Muscle of back (tissue), 11 donors: ENCODE measurements around the gene SERPINB5. TPM values are rescaled to one million over a fixed set of nuclear protein-coding genes. Genes with fewer than 3 reads are reported as not detected.

Experiments
- DNase-seq, 3 donors: peaks; one replicate each; pipeline versions ENCODE4 v3.0.0 to v3.0.0-alpha.2; 2013
- polyA plus RNA-seq, 10 donors: library from polyadenylated mRNA; unstranded; fragments of 120-200 nt; gene quantifications; one replicate each; pipeline ENCODE4 v1.2.1, GENCODE V29; 2013; ENCODE audit not compliant: insufficient read length in 10 of 10

Gene SERPINB5
- polyA plus RNA-seq, 10 donors = 5.6 to 9.8 TPM; not detected in 8

GRCh38 chr18:63467699-63468098 lies 9.1 kb upstream of the SERPINB5 start:
- DNase-seq = no peak

DNA sequence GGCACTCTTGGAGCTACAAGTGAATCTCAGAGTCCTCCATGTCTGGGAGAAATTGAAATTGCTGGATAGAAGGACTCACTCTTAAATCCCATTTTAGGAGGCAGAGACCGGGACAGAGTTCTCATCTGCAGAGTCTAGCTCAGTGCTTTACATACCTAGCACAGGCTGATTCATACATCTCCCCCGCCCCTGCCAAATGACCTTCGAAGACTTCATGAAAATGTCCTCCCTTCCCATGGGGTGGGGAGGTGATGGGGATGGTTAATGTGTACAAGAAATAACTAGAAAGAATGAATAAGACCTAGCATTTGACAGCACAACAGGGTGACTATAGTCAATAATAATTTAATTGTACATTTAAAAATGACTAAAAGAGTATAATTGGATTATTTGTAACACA lies 8.2 kb upstream of the SERPINB5 start:
- no peak for DNase-seq

DNA sequence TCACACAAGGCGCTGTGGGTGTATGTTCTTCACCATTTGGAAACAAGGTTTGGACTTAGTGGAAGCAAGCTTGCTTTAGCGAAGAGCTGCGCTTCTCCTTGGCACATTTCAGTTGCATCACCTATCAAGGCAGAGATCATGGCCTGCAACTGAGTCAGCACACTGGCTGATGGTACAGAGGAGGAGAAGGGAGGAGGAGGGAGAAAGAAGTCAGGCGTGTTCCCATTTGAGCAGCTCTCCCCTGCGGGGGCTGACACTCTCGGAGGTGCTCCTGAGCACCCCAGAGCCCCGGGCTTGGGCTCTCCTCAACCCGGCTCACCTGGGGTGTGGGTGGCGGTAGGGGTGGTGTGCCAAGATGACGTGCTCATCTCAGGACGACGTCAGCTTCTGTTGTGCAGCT lies 6.0 kb upstream of the SERPINB5 start:
- DNase-seq = no peak

GRCh38 chr18:63472380-63472779 lies 4.4 kb upstream of the SERPINB5 start:
- DNase-seq = no peak

GRCh38 chr18:63477200-63477599 lies 442 bp downstream of the SERPINB5 start:
- DNase-seq = no peak

DNA sequence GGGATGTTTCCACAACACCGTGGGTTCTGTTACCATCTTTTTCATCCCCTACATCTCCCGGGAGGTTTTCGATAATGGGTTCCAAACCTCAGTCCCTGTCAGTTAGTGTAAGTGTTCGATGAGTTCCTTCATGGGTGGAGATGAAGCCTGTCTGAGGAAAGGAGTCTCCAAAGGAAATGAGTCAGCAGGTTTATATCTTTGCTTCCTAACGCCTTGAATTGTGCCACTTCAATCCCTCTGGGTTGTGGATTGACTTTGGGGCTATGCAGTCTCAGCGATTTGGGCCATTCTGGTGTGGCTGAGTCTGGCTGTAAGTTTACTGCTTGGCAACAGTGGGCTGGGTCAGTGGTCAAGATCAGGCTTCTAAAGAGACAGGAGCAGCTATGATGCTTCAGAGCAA lies 1.2 kb downstream of the SERPINB5 start:
- no peak for DNase-seq

DNA sequence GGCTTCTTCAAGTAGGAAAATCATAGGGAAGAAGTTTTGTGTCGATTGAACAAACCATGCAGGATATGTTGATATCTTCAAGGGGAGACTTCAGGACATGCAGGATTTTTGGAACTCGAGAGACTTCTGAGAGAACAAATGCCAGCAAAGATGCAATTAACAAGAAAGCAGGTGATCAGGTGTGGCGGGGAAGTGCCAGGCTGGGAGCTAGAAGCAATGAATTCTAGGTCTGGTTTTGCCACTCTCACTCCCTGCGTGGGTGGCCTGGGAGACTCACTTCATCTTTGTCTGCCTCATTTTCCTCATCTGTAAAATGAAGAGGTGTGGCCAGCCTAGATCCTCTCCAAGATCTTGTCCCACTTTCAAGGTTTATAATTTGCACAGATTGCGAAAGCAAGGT lies 3.1 kb downstream of the SERPINB5 start:
- no peak for DNase-seq

GRCh38 chr18:63480476-63480875 lies 3.7 kb downstream of the SERPINB5 start:
- DNase-seq = no peak

DNA sequence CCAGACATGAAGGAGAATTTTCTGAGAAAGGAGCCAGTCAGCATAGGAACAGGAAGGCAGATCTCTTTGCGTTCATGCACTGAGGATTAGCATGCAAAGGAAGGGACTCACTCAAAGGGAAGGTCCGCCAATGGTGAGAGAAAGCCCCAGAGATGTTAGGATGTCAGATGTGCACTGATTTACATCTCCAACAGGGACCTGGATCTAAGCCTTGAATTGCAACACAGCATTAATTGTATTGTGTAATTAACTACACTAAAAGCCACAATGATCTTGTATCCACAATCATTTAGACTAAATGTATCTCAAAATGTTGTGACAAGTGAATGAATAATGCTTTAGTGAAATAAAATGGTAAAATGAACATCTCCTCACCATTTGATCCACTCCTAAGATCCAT lies 4.2 kb downstream of the SERPINB5 start:
- no peak for DNase-seq

- DNase-seq = no peak
Measured at GRCh38 chr18:63487676-63488075, 10.9 kb downstream of the SERPINB5 start.

DNA sequence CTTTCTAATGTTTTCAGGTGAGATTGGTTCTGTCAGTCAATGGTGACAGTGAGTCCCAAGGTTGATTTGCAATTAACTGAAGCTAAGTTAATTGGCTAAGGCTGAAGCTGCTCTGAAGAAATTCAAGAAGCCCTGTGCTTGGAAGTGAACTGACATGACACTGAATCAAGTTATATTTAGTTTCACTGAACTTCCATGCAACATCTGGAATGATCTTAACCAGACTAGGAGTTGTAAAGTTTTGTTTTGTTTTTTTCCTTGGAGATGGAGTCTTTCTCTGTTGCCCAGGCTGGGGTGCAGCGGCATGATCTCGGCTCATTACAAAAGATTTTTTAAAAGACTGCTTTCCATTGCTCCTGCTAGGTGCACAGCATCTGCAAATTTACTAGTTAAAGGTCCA lies 11.4 kb downstream of the SERPINB5 start:
- DNase-seq = no peak

DNA sequence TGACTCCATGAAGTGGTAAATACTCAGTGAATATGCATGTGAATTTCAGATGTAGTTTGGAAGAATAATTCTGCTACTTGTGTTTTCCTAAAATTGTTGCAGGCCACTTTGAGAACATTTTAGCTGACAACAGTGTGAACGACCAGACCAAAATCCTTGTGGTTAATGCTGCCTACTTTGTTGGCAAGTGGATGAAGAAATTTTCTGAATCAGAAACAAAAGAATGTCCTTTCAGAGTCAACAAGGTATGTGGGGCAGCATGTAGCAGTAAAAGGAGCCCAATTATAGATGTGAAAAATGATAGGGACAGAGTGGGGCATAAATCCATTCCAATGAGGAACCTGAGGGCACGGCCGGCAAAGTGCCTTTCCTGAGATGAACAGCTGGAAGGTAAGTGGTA lies 16.1 kb downstream of the SERPINB5 start:
- DNase-seq = no peak

DNA sequence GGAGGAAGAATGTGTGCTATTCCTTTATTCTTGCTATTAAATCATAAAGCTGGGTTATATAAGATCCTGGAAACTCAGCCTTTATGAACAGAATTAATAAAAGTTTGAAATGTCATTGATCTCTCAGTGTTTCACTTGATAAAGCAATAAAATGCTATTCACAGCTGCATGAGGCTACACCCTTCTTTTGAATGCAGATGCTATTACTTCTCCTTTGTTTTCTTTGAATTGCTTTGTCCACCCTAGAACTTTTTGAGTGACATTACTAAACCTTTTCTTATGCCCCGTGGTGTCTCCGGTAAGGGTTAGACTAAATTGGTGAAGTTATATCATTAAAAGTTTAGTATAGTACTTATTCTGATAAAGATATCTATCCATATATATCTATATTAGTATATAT lies 18.9 kb downstream of the SERPINB5 start:
- no peak for DNase-seq

DNA sequence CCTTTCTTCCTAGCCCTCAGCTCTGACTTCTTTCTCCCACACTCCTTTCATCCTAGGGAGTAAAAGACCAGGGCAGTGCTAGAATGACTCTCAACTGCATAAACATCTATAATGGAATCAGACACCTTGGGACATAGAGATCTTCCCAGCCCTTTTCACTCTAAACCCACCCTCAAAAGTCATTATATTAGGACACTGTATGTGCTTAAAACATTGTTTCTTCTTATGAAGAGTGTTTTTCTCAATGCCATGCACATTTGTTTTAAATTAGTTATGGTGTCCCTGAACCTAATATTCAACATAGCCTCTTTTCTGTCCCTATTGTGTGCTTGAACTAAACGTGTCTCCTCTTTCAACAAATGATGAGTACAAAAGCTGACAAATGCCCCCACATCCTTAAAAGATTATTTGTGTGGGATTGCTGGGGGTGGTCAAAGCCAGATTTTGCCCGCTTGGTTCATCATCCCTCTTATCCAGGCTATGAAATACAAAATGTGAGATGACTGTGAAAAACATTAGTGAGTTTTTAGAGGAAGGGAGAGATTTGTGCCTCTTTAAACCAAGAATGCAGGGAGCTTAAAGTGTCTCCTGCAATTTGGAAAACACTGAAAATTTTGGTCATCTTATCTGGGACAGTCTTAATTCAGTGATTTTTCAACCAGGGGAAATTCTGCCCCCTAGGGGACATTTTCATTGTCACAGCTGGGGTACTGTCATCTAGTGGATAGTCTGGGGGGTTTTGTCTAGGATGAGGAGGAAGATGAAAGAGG lies 29.0 kb downstream of the SERPINB5 start:
- no peak for DNase-seq

DNA sequence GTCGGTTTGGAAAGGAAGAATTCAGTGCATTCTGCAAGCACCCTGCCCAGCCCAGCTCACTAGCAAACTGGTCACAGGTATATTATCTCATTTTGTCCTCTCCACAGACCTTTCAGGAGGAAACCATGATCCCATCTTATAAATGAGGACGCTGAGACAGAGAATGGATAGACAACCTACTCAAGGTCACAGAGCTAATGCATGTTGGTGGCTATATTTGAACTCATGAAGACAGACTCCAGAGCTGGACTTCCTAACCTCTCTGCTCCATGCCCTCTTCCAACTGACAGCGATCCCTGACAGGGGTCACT lies 29.5 kb downstream of the SERPINB5 start:
- no peak for DNase-seq

DNA sequence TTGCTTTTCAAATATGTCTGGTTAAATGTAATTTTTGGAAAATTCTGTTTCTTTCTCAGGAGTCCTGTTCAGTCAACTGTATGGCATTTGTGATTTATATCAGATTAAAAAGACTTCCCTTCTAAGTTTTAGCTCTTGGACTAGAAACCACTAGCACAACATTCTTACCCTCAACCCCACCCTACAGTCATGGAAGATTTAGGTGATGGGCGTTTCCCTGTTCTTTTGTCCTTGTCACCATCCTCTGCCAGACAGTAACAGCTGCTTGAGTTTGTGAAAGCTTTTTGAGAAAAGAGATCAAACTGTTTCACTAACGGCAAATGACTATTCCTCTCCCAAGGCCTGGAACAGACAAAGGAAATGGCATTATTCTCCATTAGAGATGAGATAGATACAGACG lies 31.8 kb downstream of the SERPINB5 start:
- peak in 1 of 3 donors; percentile 9 for DNase-seq

- DNase-seq = peak in 2 of 3 donors; percentile 14 to 34
Measured at GRCh38 chr18:63511285-63511684, 34.5 kb downstream of the SERPINB5 start.

- DNase-seq = no peak
Measured at GRCh38 chr18:63514326-63514725, 37.6 kb downstream of the SERPINB5 start.

- DNase-seq = no peak
Measured at GRCh38 chr18:63514888-63515678, 38.3 kb downstream of the SERPINB5 start.

DNA sequence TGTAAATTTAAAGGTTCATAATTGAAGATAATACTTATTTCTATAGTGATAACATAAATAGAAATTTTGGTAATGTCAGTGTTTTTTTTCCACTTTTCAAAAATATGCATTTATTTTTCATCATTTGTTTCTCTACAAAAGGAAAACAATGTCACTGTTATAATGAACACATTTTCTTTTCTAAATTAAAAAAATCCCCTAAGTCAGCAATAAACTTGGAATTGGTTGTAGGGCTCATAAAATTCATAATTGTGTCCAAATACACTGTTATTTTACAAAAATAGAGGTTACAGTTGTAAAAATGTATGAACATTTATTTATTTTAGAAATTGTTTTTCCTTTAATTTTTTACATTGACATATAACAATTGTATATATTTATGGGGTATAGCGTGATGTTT lies 39.0 kb downstream of the SERPINB5 start:
- DNase-seq = no peak

DNA sequence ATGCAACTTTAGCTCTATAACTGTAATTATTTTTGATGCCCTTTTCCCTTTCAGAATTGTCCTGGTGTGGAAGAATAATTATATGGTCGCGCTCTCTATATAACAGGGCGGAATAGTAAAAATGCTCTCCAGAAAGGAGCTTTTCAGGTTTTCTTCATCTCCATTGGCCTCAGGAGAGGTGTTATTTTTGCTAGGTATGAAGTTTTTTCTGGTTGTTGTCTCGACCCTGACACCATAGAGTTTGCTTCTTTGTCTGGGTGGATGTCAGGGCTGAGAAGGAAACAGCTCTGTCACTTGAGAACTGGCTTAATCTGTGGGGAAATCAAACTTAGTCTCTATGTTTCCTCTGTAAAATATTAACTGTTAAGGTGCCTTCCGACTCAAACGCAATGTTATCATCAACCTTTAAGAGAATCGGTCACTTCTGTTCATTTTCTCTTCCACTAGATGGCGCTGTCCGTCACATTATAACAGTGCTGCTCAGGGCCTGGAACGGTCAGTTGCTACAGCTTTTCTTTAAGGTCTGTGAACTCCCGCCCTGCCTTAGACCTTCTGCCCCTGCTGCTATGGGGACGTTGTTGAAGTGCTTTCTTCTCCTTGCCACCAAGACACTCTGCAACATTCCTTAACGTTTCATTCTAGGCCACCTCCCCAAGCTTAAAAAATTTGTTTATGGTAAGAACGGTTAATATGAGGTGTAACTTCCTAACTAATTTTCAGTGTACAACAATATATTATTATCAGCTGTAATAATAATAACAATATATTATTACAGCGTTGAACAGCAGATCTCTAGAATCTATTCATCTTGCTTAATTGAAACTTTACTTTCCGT lies 41.6 kb downstream of the SERPINB5 start:
- DNase-seq = peak; percentile 74 to 84 (median 80)

GRCh38 chr18:63520053-63520685 lies 43.4 kb downstream of the SERPINB5 start:
- DNase-seq = no peak
